GM18907 (cell line): ENCODE measurements around the gene MED12L.

ENCODE experiments used
- ATAC-seq: cut with Tn5 transposase; IDR thresholded peaks from one replicate; pipeline ENCODE4 v1.9.1; 2021; ENCODE audit warnings: mild to moderate bottlenecking, moderate library complexity; ENCODE audit not compliant: unreplicated experiment

MED12L gene

GRCh38 chr3:151439652-151440125 lies 354.2 kb downstream of the MED12L start:
- peak; percentile 88 for ATAC-seq

GRCh38 chr3:151440940-151441339 lies 355.5 kb downstream of the MED12L start:
- no peak for ATAC-seq

- ATAC-seq = no peak
Measured at GRCh38 chr3:151443583-151443982, 358.1 kb downstream of the MED12L start.

- ATAC-seq = no peak
Measured at GRCh38 chr3:151445273-151446001, 360.0 kb downstream of the MED12L start.

- no peak for ATAC-seq
Measured at GRCh38 chr3:151446002-151446340, 360.5 kb downstream of the MED12L start.

- ATAC-seq = no peak
Measured at GRCh38 chr3:151452368-151452767, 366.9 kb downstream of the MED12L start.

GRCh38 chr3:151452841-151453240 lies 367.4 kb downstream of the MED12L start:
- no peak for ATAC-seq

- no peak for ATAC-seq
Measured at GRCh38 chr3:151456065-151456464, 370.6 kb downstream of the MED12L start.

- ATAC-seq = no peak
Measured at GRCh38 chr3:151459358-151459757, 373.9 kb downstream of the MED12L start.

GRCh38 chr3:151460228-151460627 lies 374.8 kb downstream of the MED12L start:
- ATAC-seq = no peak

GRCh38 chr3:151460774-151461450 lies 375.4 kb downstream of the MED12L start, which contains the start of gene IGSF10:
IGSF10 (minus strand) TSS chr3:151461061; CDS start chr3:151458709, 2,352 bp downstream.
- no peak for ATAC-seq

GRCh38 chr3:151462278-151462780 lies 376.9 kb downstream of the MED12L start:
- no peak for ATAC-seq

- ATAC-seq = no peak
Measured at GRCh38 chr3:151462991-151463390, 377.5 kb downstream of the MED12L start.

GRCh38 chr3:151467069-151467468 lies 381.6 kb downstream of the MED12L start:
- ATAC-seq = peak; percentile 46

- peak; percentile 78 for ATAC-seq
Measured at GRCh38 chr3:151468284-151468917, 382.9 kb downstream of the MED12L start.

GRCh38 chr3:151476344-151477018 lies 391.0 kb downstream of the MED12L start:
- no peak for ATAC-seq

- no peak for ATAC-seq
Measured at GRCh38 chr3:151477591-151478334, 392.3 kb downstream of the MED12L start.

GRCh38 chr3:151478335-151478697 lies 392.9 kb downstream of the MED12L start:
- ATAC-seq = no peak

GRCh38 chr3:151479452-151479851 lies 394.0 kb downstream of the MED12L start:
- ATAC-seq = no peak

- ATAC-seq = no peak
Measured at GRCh38 chr3:151480492-151480891, 395.0 kb downstream of the MED12L start.
